ENCODE measurements around the gene PPIL1.

PPIL1 gene

GRCh38 chr6:36805917-36806316, 68.7 kb downstream of the PPIL1 start:
- peaks cover 74% of the 10 kb centered on the region for H3K27me3 ChIP-seq (replicated peaks; ENCODE audit: control insufficient read depth, insufficient read depth, low read length)
- no peaks in the 10 kb centered on the region for H3K9me3 ChIP-seq (ENCODE audit: control insufficient read depth, low read length)
- H3K9ac ChIP-seq (ENCODE audit: low read length) = no peak overlapping the region
- H3K4me3 ChIP-seq (ENCODE audit: low read length) = no peak overlapping the region
- no peak for DNase-seq (ENCODE audit: low read depth)
- H3K36me3 ChIP-seq (ENCODE audit: control insufficient read depth, insufficient read depth, low read length, severe bottlenecking) = no peaks in the 10 kb centered on the region
- no peaks in the 10 kb centered on the region for H3K4me1 ChIP-seq (ENCODE audit: control insufficient read depth, insufficient read depth, low read length)

GRCh38 chr6:36805096-36805797, 69.4 kb downstream of the PPIL1 start:
- no peak for DNase-seq (ENCODE audit: low read depth)
- no peaks in the 10 kb centered on the region for H3K4me1 ChIP-seq (ENCODE audit: control insufficient read depth, insufficient read depth, low read length)
- peaks cover 73% of the 10 kb centered on the region for H3K27me3 ChIP-seq (replicated peaks; ENCODE audit: control insufficient read depth, insufficient read depth, low read length)
- no peaks in the 10 kb centered on the region for H3K36me3 ChIP-seq (ENCODE audit: control insufficient read depth, insufficient read depth, low read length, severe bottlenecking)
- no peaks in the 10 kb centered on the region for H3K9me3 ChIP-seq (ENCODE audit: control insufficient read depth, low read length)
- H3K9ac ChIP-seq (ENCODE audit: low read length) = no peak overlapping the region
- no peak overlapping the region for H3K4me3 ChIP-seq (ENCODE audit: low read length)

Data from adipocyte (in vitro differentiated cells).